ENCODE measurements around the gene RREB1. TPM values are rescaled to one million over a fixed set of nuclear protein-coding genes. Genes with fewer than 3 reads are reported as not detected.

RREB1 gene
- total and polyA plus RNA-seq, 2 donors (not counting 3 experiments of a cell fraction or from before 2014, with no cell fraction given), result 3.7 to 33.0 TPM

DNA sequence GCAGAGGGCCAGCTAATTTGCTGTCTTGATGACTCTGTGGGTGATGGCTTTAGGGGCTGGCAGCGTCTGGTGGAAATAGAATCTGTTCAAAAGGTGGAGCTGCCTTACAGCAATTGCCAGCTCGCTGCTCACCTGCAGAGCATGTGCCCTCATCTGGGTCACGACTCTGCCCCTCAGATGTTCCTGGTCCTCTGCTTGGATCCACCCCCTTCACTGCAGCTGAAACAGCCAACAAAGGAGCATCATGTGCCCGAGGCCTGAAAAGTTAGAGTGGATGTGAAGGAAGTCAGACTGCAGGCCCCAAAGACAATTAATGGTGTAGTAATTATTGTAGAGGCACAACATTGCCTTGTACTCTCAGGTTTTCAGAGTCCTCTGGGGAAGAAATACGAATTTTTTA lies 19.9 kb downstream of the RREB1 start:
- ChIA-PET POLR2A (no interaction called here), CTCF (no interaction called here)
- TF ChIP-seq JUN (IDR thresholded peaks at IDR 0.05; ENCODE audit: borderline replicate concordance, insufficient read depth, insufficient read length, low read depth), result no peak
- Histone ChIP-seq H3K79me2 (ENCODE audit: control insufficient read depth, insufficient read depth, low read length) (peaks cover 86% of the 10 kb centered on the region), H3K4me1 (ENCODE audit: control insufficient read depth, extremely low read depth, insufficient read depth, low read length) (peaks cover 5% of the 10 kb centered on the region), H3K9ac (replicated peaks; ENCODE audit: extremely low read depth, insufficient read depth, low read length) (no peak overlapping the region), H3K27me3 (ENCODE audit: control insufficient read depth in 2 of 2, insufficient read depth in 2 of 2, low read length in 2 of 2) (no peaks in the 10 kb centered on the region), H3K4me3 (replicated peaks in 1 of 3; ENCODE audit: insufficient read depth in 1 of 3, low read depth in 1 of 3, low read length in 3 of 3) (no peak overlapping the region), H3K27ac (ENCODE audit: insufficient read depth, low read depth, low read length) (no peak overlapping the region), H3K9me3 (replicated peaks; ENCODE audit: control insufficient read depth, insufficient read depth, low read length) (no peaks in the 10 kb centered on the region), H3K4me2 (ENCODE audit: insufficient read depth, low read length) (no peak overlapping the region), H2AFZ (ENCODE audit: low read depth, low read length) (no peak overlapping the region), H3K9me1 (replicated peaks; ENCODE audit: control insufficient read depth, extremely low read depth, insufficient read depth, low read length) (no peaks in the 10 kb centered on the region), H3K36me3 (ENCODE audit: control insufficient read depth in 2 of 2, extremely low read depth in 1 of 2, insufficient read depth in 2 of 2, low read length in 2 of 2) (peaks cover 0 to 4% of the 10 kb centered on the region in 2 experiments), H4K20me1 (replicated peaks; ENCODE audit: control insufficient read depth, extremely low read depth, insufficient read depth, low read length) (peaks cover 4% of the 10 kb centered on the region)
- no peak for FAIRE-seq
- dilution Hi-C loops (cut with MboI; ENCODE audit: extremely low pct_ligation_motif_present, low sequenced_read_pairs), result no loop called here
- BruUV-seq (replicated peaks), result no TSS peak
- DNase-seq (ENCODE audit: low read depth, low spot score), result no peak
- intact Hi-C loops (cut with micrococcal nuclease), result no loop called here

GRCh38 chr6:7129360-7129759 lies 21.6 kb downstream of the RREB1 start:
- POLR2A ChIA-PET, result no interaction called here
- Histone ChIP-seq H3K36me3 (ENCODE audit: control insufficient read depth in 2 of 2, extremely low read depth in 1 of 2, insufficient read depth in 2 of 2, low read length in 2 of 2) (peaks cover 0 to 4% of the 10 kb centered on the region in 2 experiments), H3K27ac (ENCODE audit: insufficient read depth, low read depth, low read length) (no peak overlapping the region), H3K27me3 (ENCODE audit: control insufficient read depth in 2 of 2, insufficient read depth in 2 of 2, low read length in 2 of 2) (no peaks in the 10 kb centered on the region), H3K9me1 (replicated peaks; ENCODE audit: control insufficient read depth, extremely low read depth, insufficient read depth, low read length) (no peaks in the 10 kb centered on the region), H2AFZ (ENCODE audit: low read depth, low read length) (no peak overlapping the region), H3K9ac (replicated peaks; ENCODE audit: extremely low read depth, insufficient read depth, low read length) (no peak overlapping the region), H4K20me1 (replicated peaks; ENCODE audit: control insufficient read depth, extremely low read depth, insufficient read depth, low read length) (peaks cover 6% of the 10 kb centered on the region), H3K79me2 (ENCODE audit: control insufficient read depth, insufficient read depth, low read length) (peaks cover 84% of the 10 kb centered on the region), H3K4me3 (replicated peaks in 1 of 3; ENCODE audit: insufficient read depth in 1 of 3, low read depth in 1 of 3, low read length in 3 of 3) (no peak overlapping the region), H3K4me1 (ENCODE audit: control insufficient read depth, extremely low read depth, insufficient read depth, low read length) (peaks cover 5% of the 10 kb centered on the region), H3K9me3 (replicated peaks; ENCODE audit: control insufficient read depth, insufficient read depth, low read length) (no peaks in the 10 kb centered on the region), H3K4me2 (ENCODE audit: insufficient read depth, low read length) (no peak overlapping the region)
- CTCF ChIA-PET, result interaction anchor here (1.8 kb wide), 1 partner anchor 370 kb away, joined by 5 read pairs; no protein-coding TSS in a partner anchor
- dilution Hi-C loops (cut with MboI; ENCODE audit: extremely low pct_ligation_motif_present, low sequenced_read_pairs) (no loop called here), intact Hi-C loops (cut with micrococcal nuclease) (no loop called here)
- TF ChIP-seq EZH2 (IDR thresholded peaks at IDR 0.05; ENCODE audit: borderline replicate concordance, low read depth, low read length, severe bottlenecking) (no peak), POLR2AphosphoS5 (IDR thresholded peaks at IDR 0.05; ENCODE audit: insufficient read depth, low read depth, low read length) (no peak), POLR2A (IDR thresholded peaks at IDR 0.05; ENCODE audit: low read depth, low read length) (no peak), MYC (IDR thresholded peaks at IDR 0.05; ENCODE audit: low read depth, low read length) (no peak), CTCF (IDR thresholded peaks at IDR 0.05; ENCODE audit: extremely low read depth in 1 of 2, insufficient read depth in 1 of 2, low read depth in 1 of 2, low read length in 2 of 2) (no peak), GATA2 (IDR thresholded peaks at IDR 0.05; ENCODE audit: insufficient read depth, insufficient read length, low read depth, low read length) (no peak), JUN (IDR thresholded peaks at IDR 0.05; ENCODE audit: borderline replicate concordance, insufficient read depth, insufficient read length, low read depth) (no peak), MAX (IDR thresholded peaks at IDR 0.05; ENCODE audit: insufficient read depth, insufficient read length) (no peak)
- DNase-seq (ENCODE audit: low read depth, low spot score) (no peak), FAIRE-seq (no peak)
- no TSS peak for BruUV-seq (replicated peaks)

Measured in endothelial cell of umbilical vein (primary cell).